ENCODE results near the gene SHB.

- no peak for TF ChIP-seq CTCF (IDR thresholded peaks at IDR 0.05 in 8 of 11, conservative IDR thresholded peaks at IDR 0.05 in 3 of 11)
- no peak for TF ChIP-seq POLR2A (IDR thresholded peaks at IDR 0.05)
These were observed 15.0 kb upstream of the SHB start for GRCh38 chr9:38083858-38084555.
